Calu3 (cell line): ENCODE data around the gene MAGI1. TPM values are rescaled to one million over a fixed set of nuclear protein-coding genes. Genes with fewer than 3 reads are reported as not detected.

Experiments
- BruUV-seq: library from RNA; stranded (reverse); fragments of 400-500 nt; replicated peaks from 2 replicates; lab custom pipeline; 2021; lab: Mats Ljungman, UMichigan
- CTCF ChIA-PET: fragments of 300-600 bp; sonication (Branson Sonifier 250); formaldehyde crosslinking; loops from one replicate; lab custom pipeline; 2022; ENCODE audit warnings: antibody characterized with exemption; lab: Charles Lee
- DNase-seq: peaks from one replicate; pipeline ENCODE4 v3.0.0; 2022
- H3K27ac Mint-ChIP-seq: one replicate; pipeline ENCODE4 v1.8.0; 2022; ENCODE audit warnings: mixed read lengths; ENCODE audit not compliant: unreplicated experiment
- H3K27me3 Mint-ChIP-seq: one replicate; pipeline ENCODE4 v1.8.0; 2022; ENCODE audit warnings: mixed read lengths; ENCODE audit not compliant: unreplicated experiment
- H3K36me3 Mint-ChIP-seq: one replicate; pipeline ENCODE4 v1.8.0; 2022; ENCODE audit warnings: mild to moderate bottlenecking, moderate library complexity, mixed read lengths; ENCODE audit not compliant: insufficient read depth, unreplicated experiment
- H3K4me1 Mint-ChIP-seq: one replicate; pipeline ENCODE4 v1.8.0; 2022; ENCODE audit warnings: mild to moderate bottlenecking, low read depth, mixed read lengths; ENCODE audit not compliant: unreplicated experiment
- H3K4me3 Mint-ChIP-seq: one replicate; pipeline ENCODE4 v1.8.0; 2022; ENCODE audit warnings: mild to moderate bottlenecking, low read depth, moderate library complexity, mixed read lengths; ENCODE audit not compliant: unreplicated experiment
- H3K9me3 Mint-ChIP-seq: one replicate; pipeline ENCODE4 v1.8.0; 2022; ENCODE audit warnings: low read depth, mixed read lengths; ENCODE audit not compliant: unreplicated experiment
- CTCF ChIP-seq: fragments of 200-600 bp; IDR thresholded peaks from one replicate; pipeline ENCODE4 v1.8.0; 2022; ENCODE audit warnings: antibody characterized with exemption; ENCODE audit not compliant: unreplicated experiment
- intact Hi-C: fragments of 100-400 bp; cut with micrococcal nuclease; formaldehyde crosslinking; loops from one replicate; pipeline ENCODE4 v1.10.0; 2022; ENCODE audit not compliant: unreplicated experiment
- total RNA-seq: library from RNA; stranded (reverse); gene quantifications from 2 replicates; pipeline ENCODE4 v1.2.3, GENCODE V29; 2022

Gene MAGI1
- total RNA-seq, 1 experiment from 2014 or later: 76.4 TPM

GRCh38 chr3:65338571-65338970, 700.1 kb downstream of the MAGI1 start:
- TF ChIP-seq CTCF: no peak
- H3K36me3 Mint-ChIP-seq: no peaks in the 10 kb centered on the region
- BruUV-seq: no TSS peak
- peaks cover 14% of the 10 kb centered on the region for H3K27me3 Mint-ChIP-seq
- H3K9me3 Mint-ChIP-seq: no peaks in the 10 kb centered on the region
- intact Hi-C loops: no loop called here
- CTCF ChIA-PET: no interaction called here
- H3K27ac Mint-ChIP-seq: no peak overlapping the region
- no peak for DNase-seq
- peaks cover 8% of the 10 kb centered on the region for H3K4me1 Mint-ChIP-seq
- no peak overlapping the region for H3K4me3 Mint-ChIP-seq

- H3K9me3 Mint-ChIP-seq: no peaks in the 10 kb centered on the region
- no peak for TF ChIP-seq CTCF
- no TSS peak for BruUV-seq
- H3K4me3 Mint-ChIP-seq: no peak overlapping the region
- CTCF ChIA-PET: no interaction called here
- H3K27ac Mint-ChIP-seq: no peak overlapping the region
- intact Hi-C loops: no loop called here
- H3K4me1 Mint-ChIP-seq: peaks cover 8% of the 10 kb centered on the region
- H3K27me3 Mint-ChIP-seq: peaks cover 14% of the 10 kb centered on the region
- H3K36me3 Mint-ChIP-seq: no peaks in the 10 kb centered on the region
- DNase-seq: no peak
Observed at GRCh38 chr3:65335587-65335986, 703.1 kb downstream of the MAGI1 start.

GRCh38 chr3:65334045-65334665, 704.6 kb downstream of the MAGI1 start:
- Mint-ChIP-seq H3K9me3 (no peaks in the 10 kb centered on the region), H3K4me1 (peaks cover 8% of the 10 kb centered on the region), H3K4me3 (no peak overlapping the region), H3K36me3 (no peaks in the 10 kb centered on the region), H3K27ac (no peak overlapping the region), H3K27me3 (peaks cover 23% of the 10 kb centered on the region)
- DNase-seq: peak; percentile 15
- intact Hi-C loops: no loop called here
- no TSS peak for BruUV-seq
- TF ChIP-seq CTCF: no peak
- CTCF ChIA-PET: interaction anchor here (1.1 kb wide), 1 partner anchor 13 kb away, joined by 3 read pairs; no protein-coding TSS in a partner anchor

GRCh38 chr3:65331730-65332129, 707.0 kb downstream of the MAGI1 start:
- no TSS peak for BruUV-seq
- no peak for DNase-seq
- CTCF ChIA-PET: no interaction called here
- peaks cover 34% of the 10 kb centered on the region for H3K27me3 Mint-ChIP-seq
- peaks cover 8% of the 10 kb centered on the region for H3K4me1 Mint-ChIP-seq
- H3K36me3 Mint-ChIP-seq: no peaks in the 10 kb centered on the region
- intact Hi-C loops: no loop called here
- no peak overlapping the region for H3K4me3 Mint-ChIP-seq
- no peaks in the 10 kb centered on the region for H3K9me3 Mint-ChIP-seq
- H3K27ac Mint-ChIP-seq: no peak overlapping the region
- TF ChIP-seq CTCF: no peak
